Left ventricle myocardium inferior (tissue), 1 donor: ENCODE measurements around the gene ZNF318. TPM values are rescaled to one million over a fixed set of nuclear protein-coding genes. Genes with fewer than 3 reads are reported as not detected.

Experiments
- DNase-seq: peaks from one replicate; pipeline ENCODE4 v3.0.0-alpha.2; 2020
- H3K27ac ChIP-seq: fragments of 200-600 bp; replicated peaks from 2 replicates; pipeline ENCODE4 v1.8.0; 2021
- H3K27me3 ChIP-seq: fragments of 200-600 bp; 2 replicates; pipeline ENCODE4 v1.8.0; 2021; ENCODE audit warnings: low read depth
- H3K36me3 ChIP-seq: fragments of 200-600 bp; 2 replicates; pipeline ENCODE4 v1.8.0; 2021
- H3K4me1 ChIP-seq: fragments of 200-600 bp; 2 replicates; pipeline ENCODE4 v1.8.0; 2021
- H3K4me3 ChIP-seq: fragments of 200-600 bp; 2 replicates; pipeline ENCODE4 v1.8.0; 2021; ENCODE audit warnings: mild to moderate bottlenecking, moderate library complexity
- H3K9me3 ChIP-seq: fragments of 200-600 bp; replicated peaks from 2 replicates; pipeline ENCODE4 v1.8.0; 2021
- CTCF ChIP-seq: fragments of 200-600 bp; IDR thresholded peaks from 2 replicates; pipeline ENCODE4 v1.8.0; 2021; ENCODE audit warnings: antibody characterized with exemption, mild to moderate bottlenecking, borderline replicate concordance
- intact Hi-C: fragments of 100-400 bp; cut with micrococcal nuclease; formaldehyde crosslinking; loops from one replicate; pipeline ENCODE4 v1.11.0; 2022
- total RNA-seq: library from RNA; stranded (reverse); fragmentation: NEBNext Ultra II Directional; extraction: Animal tissue kit (Norgen Biotek cat#: 25700); gene quantifications from one replicate; pipeline ENCODE4 v1.2.1, GENCODE V29; 2021
- donor health status: DM: no; HTN: yes; CAD: no; lungs with severe emphysema.

Gene ZNF318
- total RNA-seq, 1 donor from 2014 or later, result 12.5 TPM

GRCh38 chr6:43408259-43408658, 38.8 kb upstream of the ZNF318 start:
- H3K4me1 ChIP-seq, result no peaks in the 10 kb centered on the region
- peaks cover 23% of the 10 kb centered on the region for H3K27me3 ChIP-seq
- no peak for TF ChIP-seq CTCF
- no peak for DNase-seq
- H3K4me3 ChIP-seq, result no peak overlapping the region
- intact Hi-C loops, result no loop called here
- no peaks in the 10 kb centered on the region for H3K36me3 ChIP-seq
- no peak overlapping the region for H3K27ac ChIP-seq
- H3K9me3 ChIP-seq, result no peaks in the 10 kb centered on the region

- intact Hi-C loops, result no loop called here
- Histone ChIP-seq H3K4me1 (peaks cover 1% of the 10 kb centered on the region), H3K27me3 (peaks cover 13% of the 10 kb centered on the region), H3K27ac (no peak overlapping the region), H3K36me3 (no peaks in the 10 kb centered on the region), H3K9me3 (no peaks in the 10 kb centered on the region), H3K4me3 (no peak overlapping the region)
- DNase-seq, result no peak
- TF ChIP-seq CTCF, result no peak
These were observed 37.8 kb upstream of the ZNF318 start for GRCh38 chr6:43407296-43407695.

GRCh38 chr6:43405354-43405753, 35.9 kb upstream of the ZNF318 start:
- Histone ChIP-seq H3K36me3 (no peaks in the 10 kb centered on the region), H3K27ac (no peak overlapping the region), H3K4me3 (no peak overlapping the region), H3K4me1 (peaks cover 9% of the 10 kb centered on the region), H3K27me3 (peaks cover 7% of the 10 kb centered on the region), H3K9me3 (no peaks in the 10 kb centered on the region)
- intact Hi-C loops, result no loop called here
- no peak for TF ChIP-seq CTCF
- no peak for DNase-seq

GRCh38 chr6:43402820-43403219, 33.4 kb upstream of the ZNF318 start:
- DNase-seq, result no peak
- Histone ChIP-seq H3K36me3 (no peaks in the 10 kb centered on the region), H3K27ac (no peak overlapping the region), H3K4me1 (peaks cover 9% of the 10 kb centered on the region), H3K4me3 (no peak overlapping the region), H3K27me3 (peaks cover under 1% of the 10 kb centered on the region), H3K9me3 (no peaks in the 10 kb centered on the region)
- intact Hi-C loops, result no loop called here
- no peak for TF ChIP-seq CTCF

- DNase-seq, result no peak
- no peak overlapping the region for H3K4me3 ChIP-seq
- intact Hi-C loops, result no loop called here
- H3K9me3 ChIP-seq, result no peaks in the 10 kb centered on the region
- no peaks in the 10 kb centered on the region for H3K27me3 ChIP-seq
- H3K27ac ChIP-seq, result no peak overlapping the region
- no peaks in the 10 kb centered on the region for H3K36me3 ChIP-seq
- TF ChIP-seq CTCF, result no peak
- peaks cover 9% of the 10 kb centered on the region for H3K4me1 ChIP-seq
These were observed 32.3 kb upstream of the ZNF318 start for GRCh38 chr6:43401730-43402129.

GRCh38 chr6:43399932-43400487, 30.6 kb upstream of the ZNF318 start:
- no peak overlapping the region for H3K27ac ChIP-seq
- TF ChIP-seq CTCF, result no peak
- H3K4me3 ChIP-seq, result no peak overlapping the region
- H3K9me3 ChIP-seq, result no peaks in the 10 kb centered on the region
- no peak for DNase-seq
- H3K4me1 ChIP-seq, result peaks cover 12% of the 10 kb centered on the region
- no peaks in the 10 kb centered on the region for H3K36me3 ChIP-seq
- H3K27me3 ChIP-seq, result no peaks in the 10 kb centered on the region
- intact Hi-C loops, result no loop called here
